Esophagus muscularis mucosa (tissue), 4 donors: ENCODE data around the gene CUX1. TPM values are rescaled to one million over a fixed set of nuclear protein-coding genes. Genes with fewer than 3 reads are reported as not detected.
A peak's percentile ranks its signal among the peaks of the same experiment; 100 is the strongest.

ENCODE experiments used
- DNase-seq: peaks from one replicate; pipeline ENCODE4 v3.0.0-alpha.2; 2017; ENCODE audit errors: extremely low spot score
- H3K27ac ChIP-seq, 4 donors: fragments of 200-600 bp; sonication (generic); replicated peaks in 1 of 4; 1 replicate in 3 of 4; 2 replicates in 1 of 4; pipeline ENCODE4 v1.5.1; 2016 to 2019; ENCODE audit warnings: mild to moderate bottlenecking in 1 of 4
- H3K27me3 ChIP-seq, 4 donors: fragments of 200-600 bp; sonication (generic); one replicate each; pipeline versions ENCODE4 v1.5.1 to v1.6.0; 2016 to 2019
- H3K36me3 ChIP-seq, 4 donors: fragments of 200-600 bp; sonication (generic); one replicate each; pipeline ENCODE4 v1.5.1; 2016 to 2019
- H3K4me1 ChIP-seq, 4 donors: fragments of 200-600 bp; sonication (generic); one replicate each; pipeline ENCODE4 v1.5.1; 2016 to 2019
- H3K4me3 ChIP-seq, 4 donors: fragments of 200-600 bp; sonication (generic); 1 replicate in 2 of 4; 2 replicates in 2 of 4; pipeline ENCODE4 v1.5.1; 2016 to 2019; ENCODE audit warnings: mild to moderate bottlenecking in 4 of 4, moderate library complexity in 1 of 4
- H3K9me3 ChIP-seq, 4 donors: fragments of 200-600 bp; sonication (generic); 1 replicate in 3 of 4; 2 replicates in 1 of 4; pipeline ENCODE4 v1.5.1; 2016 to 2019
- EP300 ChIP-seq: sonication (generic); formaldehyde crosslinking; IDR thresholded peaks from one replicate; pipeline ENCODE4 v1.6.1; 2017; ENCODE audit warnings: antibody characterized with exemption
- POLR2A ChIP-seq: fragments of 450-650 bp; IDR thresholded peaks from one replicate; pipeline ENCODE4 v1.6.1; 2017; ENCODE audit warnings: antibody characterized with exemption, moderate library complexity, mild to moderate bottlenecking, low read depth
- POLR2AphosphoS5 ChIP-seq, 2 donors: sonication (generic); formaldehyde crosslinking; IDR thresholded peaks; one replicate each; pipeline ENCODE4 v1.6.1; 2017; ENCODE audit warnings: antibody characterized with exemption in 2 of 2
- WGBS: methylation state at CpG from one replicate; pipeline ENCODE4 v1.1.5; 2018; 5-methylcytosine and 5-hydroxymethylcytosine counted together
- intact Hi-C: fragments of 100-400 bp; cut with DNase I; formaldehyde crosslinking; loops from one replicate; pipeline ENCODE4 v1.15.1; 2023
- total RNA-seq, 4 donors: library from RNA; depleted of rRNA; stranded (reverse); fragments of >200 nt; gene quantifications; one replicate each; pipeline versions ENCODE4 v1.1.0 to v1.2.1, GENCODE V29; 2016
- TF ChIP-seq, protein P1 (sequence below), 3 experiments: fragments of 200-600 bp in 2 of 3; fragments of 450-650 bp in 1 of 3; sonication (generic) in 2 of 3; IDR thresholded peaks; one replicate each; pipeline ENCODE4 v1.5.1; 2017 to 2019; ENCODE audit warnings: antibody characterized with exemption in 3 of 3, mild to moderate bottlenecking in 2 of 3, moderate library complexity in 1 of 3

CUX1 gene
- total RNA-seq, 4 donors from 2014 or later, result 61.5 to 136 (median 92.3) TPM

DNA sequence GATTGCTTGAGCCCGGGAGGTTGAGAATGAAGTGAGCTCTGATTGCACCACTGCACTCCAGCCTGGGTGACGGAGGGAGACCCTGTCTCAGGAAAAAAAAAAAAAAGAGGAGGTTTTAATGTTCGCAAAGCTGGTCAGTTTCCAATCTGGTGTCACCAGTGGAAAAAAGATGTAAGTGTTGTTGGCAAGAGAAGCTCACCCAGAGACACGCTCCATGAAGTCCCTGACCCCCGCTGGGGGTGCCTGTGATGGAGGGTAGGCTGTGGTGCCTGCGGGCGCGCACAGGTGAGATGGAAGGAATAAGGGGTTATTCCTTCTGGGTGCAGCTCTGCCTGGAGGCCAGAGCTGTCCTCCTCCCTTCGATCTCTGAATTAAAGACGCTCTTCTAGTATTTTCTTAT, 122.7 kb downstream of the CUX1 start:
- Histone ChIP-seq H3K36me3 (no peaks in the 10 kb centered on the region), H3K4me3 (no peak overlapping the region), H3K4me1 (peaks cover 75 to 89% (median 86%) of the 10 kb centered on the region in 4 donors), H3K9me3 (no peaks in the 10 kb centered on the region), H3K27ac (peak overlapping the region; percentile 82 to 92 (median 90)), H3K27me3 (no peaks in the 10 kb centered on the region)
- intact Hi-C loops, result no loop called here
- TF ChIP-seq POLR2A, result no peak
- no peak for DNase-seq
- 76% methylated on average over 10 of the region's 10 CpGs for WGBS

DNA sequence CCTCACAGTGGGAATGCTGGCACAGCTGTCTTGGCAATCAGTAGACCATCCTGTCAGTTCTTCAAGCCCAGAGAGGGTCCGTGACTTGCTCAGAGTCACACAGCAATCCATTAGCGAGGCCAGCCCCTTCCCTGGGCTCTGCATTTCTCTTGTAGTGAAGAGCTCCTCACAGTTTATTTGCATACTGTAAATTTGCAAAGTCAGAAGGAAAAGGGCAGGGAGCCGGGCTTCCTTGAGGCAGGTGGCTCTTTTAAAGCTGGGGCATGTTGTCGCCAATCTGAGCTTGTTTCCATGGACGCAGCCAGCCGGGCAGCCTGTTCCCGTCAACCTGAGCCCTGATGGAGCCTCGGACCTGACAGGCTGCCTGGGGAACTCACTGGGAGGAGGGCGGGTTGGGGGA, 123.4 kb downstream of the CUX1 start:
- DNase-seq, result no peak
- intact Hi-C loops, result no loop called here

DNA sequence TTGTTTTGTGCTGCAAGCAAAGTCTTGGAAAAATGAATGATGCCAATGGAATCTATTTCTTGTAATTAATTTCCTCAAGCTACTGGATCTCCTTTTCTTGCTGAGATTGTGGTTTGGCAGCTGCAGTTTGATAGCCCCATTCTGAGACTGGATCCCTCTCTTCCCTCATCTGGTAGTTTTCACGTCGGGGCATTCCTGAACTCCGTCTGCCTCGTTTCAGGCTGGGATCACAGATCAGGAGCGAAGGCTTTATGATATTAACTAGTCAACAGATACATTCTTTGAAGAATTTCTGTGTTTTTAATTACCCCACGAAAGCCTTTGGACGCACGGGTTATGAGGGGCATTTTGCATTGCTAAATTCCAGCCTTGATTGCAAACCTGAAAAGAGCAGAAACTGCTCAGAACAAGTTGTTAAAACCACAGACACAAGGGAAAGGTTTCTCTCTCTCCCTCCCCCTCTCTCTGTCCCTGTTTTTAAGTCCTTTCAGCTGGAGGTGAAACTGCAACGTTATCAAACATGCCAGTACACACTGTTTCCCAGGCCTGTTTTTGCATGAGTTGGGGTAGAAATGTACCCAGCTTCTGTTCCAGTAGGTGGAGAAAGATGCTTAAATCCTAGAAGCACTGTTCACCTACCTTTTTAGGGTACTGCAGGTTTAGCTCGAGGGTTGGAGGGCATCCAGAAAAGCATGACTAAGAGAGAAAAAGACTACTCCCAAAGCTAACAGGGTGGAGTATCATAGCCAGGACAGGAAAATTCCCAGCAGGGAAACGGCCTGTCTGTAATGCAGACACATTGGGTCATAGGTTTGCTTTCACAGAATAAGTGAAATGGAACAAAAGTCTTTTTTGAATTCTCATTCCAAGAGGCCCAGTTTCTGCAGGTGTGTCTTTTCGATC, 124.3 kb downstream of the CUX1 start:
- Histone ChIP-seq H3K36me3 (no peaks in the 10 kb centered on the region), H3K27ac (peak overlapping the region; percentile 82 to 92 (median 90)), H3K27me3 (no peaks in the 10 kb centered on the region), H3K9me3 (no peaks in the 10 kb centered on the region), H3K4me1 (peaks cover 73 to 89% (median 86%) of the 10 kb centered on the region in 4 donors), H3K4me3 (no peak overlapping the region)
- WGBS, result 40% methylated on average over 12 of the region's 12 CpGs
- no peak for DNase-seq
- TF ChIP-seq EP300 (no peak), POLR2AphosphoS5 (IDR thresholded peaks at IDR 0.05) (peak; percentile 73 to 81), POLR2A (no peak)
- TF ChIP-seq, protein P1, sequence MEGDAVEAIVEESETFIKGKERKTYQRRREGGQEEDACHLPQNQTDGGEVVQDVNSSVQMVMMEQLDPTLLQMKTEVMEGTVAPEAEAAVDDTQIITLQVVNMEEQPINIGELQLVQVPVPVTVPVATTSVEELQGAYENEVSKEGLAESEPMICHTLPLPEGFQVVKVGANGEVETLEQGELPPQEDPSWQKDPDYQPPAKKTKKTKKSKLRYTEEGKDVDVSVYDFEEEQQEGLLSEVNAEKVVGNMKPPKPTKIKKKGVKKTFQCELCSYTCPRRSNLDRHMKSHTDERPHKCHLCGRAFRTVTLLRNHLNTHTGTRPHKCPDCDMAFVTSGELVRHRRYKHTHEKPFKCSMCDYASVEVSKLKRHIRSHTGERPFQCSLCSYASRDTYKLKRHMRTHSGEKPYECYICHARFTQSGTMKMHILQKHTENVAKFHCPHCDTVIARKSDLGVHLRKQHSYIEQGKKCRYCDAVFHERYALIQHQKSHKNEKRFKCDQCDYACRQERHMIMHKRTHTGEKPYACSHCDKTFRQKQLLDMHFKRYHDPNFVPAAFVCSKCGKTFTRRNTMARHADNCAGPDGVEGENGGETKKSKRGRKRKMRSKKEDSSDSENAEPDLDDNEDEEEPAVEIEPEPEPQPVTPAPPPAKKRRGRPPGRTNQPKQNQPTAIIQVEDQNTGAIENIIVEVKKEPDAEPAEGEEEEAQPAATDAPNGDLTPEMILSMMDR (IDR thresholded peaks at IDR 0.05), result peak in 2 of 3 experiments; percentile 8
- intact Hi-C loops, result no loop called here

More for the DNA sequence above, 123.4 kb downstream of the CUX1 start:
- Histone ChIP-seq H3K4me1 (peaks cover 75 to 89% (median 86%) of the 10 kb centered on the region in 4 donors), H3K36me3 (no peaks in the 10 kb centered on the region), H3K4me3 (no peak overlapping the region), H3K27me3 (no peaks in the 10 kb centered on the region), H3K9me3 (no peaks in the 10 kb centered on the region), H3K27ac (peak overlapping the region; percentile 82 to 92 (median 90))
- TF ChIP-seq, protein P1 (IDR thresholded peaks at IDR 0.05), result no peak
- peak; percentile 34 to 68 for TF ChIP-seq POLR2AphosphoS5 (IDR thresholded peaks at IDR 0.05)
- 59% methylated on average over 9 of the region's 9 CpGs for WGBS

DNA sequence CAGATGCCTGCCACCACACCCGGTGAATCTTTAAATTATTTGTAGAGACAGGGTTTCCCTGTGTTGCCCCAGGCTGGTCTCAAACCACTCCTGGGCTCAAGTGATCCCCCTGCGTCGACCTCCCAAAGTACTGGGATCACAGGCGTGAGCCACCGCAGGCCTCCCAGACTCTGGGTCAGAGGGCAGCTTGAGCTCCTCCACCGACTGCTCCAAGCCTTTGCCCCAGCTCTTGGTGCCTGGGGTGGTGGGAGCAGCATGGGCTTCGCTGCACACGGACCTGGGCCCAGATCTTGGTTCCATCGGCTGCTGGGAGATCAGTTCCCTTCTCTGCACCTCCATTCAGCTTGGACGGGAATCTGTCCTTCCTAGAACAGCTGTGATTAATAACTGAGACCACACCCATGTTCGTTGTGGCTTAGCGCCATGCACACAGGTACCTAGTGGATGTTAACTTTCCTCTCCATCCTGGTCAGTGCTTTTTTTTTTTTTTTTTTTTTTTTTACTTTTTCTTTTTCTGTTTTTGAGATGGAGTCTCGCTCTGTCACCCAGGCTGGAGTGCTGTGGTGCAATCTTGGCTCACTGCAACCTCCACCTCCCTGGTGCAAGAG, 125.3 kb downstream of the CUX1 start:
- Histone ChIP-seq H3K36me3 (no peaks in the 10 kb centered on the region), H3K27ac (peak overlapping the region; percentile 82 to 92 (median 90)), H3K27me3 (no peaks in the 10 kb centered on the region), H3K4me1 (peaks cover 73 to 89% (median 86%) of the 10 kb centered on the region in 4 donors), H3K9me3 (no peaks in the 10 kb centered on the region), H3K4me3 (no peak overlapping the region)
- WGBS, result 91% methylated on average over 12 of the region's 13 CpGs
- DNase-seq, result no peak
- TF ChIP-seq POLR2A (no peak), EP300 (no peak), POLR2AphosphoS5 (IDR thresholded peaks at IDR 0.05) (no peak)
- TF ChIP-seq, protein P1 (IDR thresholded peaks at IDR 0.05), result no peak
- intact Hi-C loops, result no loop called here

DNA sequence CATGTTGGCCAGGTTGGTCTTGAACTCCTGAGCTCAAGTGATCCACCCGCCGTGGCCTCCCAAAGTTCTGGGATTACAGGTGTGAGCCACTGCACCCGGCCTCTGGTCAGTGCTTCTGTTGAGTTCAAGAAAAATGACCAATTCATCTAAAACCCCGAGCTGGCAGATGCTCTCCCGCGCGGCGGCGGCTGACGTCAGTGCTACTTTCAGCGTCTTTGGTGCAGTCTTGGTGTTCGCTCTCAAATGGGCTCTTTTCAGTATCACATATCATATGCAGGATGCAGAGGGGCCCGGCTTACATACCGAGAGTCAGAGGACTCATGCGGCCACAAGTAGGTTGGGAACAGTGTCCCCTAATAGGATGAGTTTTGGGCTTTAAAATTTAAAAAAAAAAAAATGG, 125.9 kb downstream of the CUX1 start:
- no peak for DNase-seq
- H3K27ac ChIP-seq, result peak overlapping the region; percentile 82 to 92 (median 90)
- no peak overlapping the region for H3K4me3 ChIP-seq
- WGBS, result 98% methylated on average over 12 of the region's 15 CpGs
- H3K4me1 ChIP-seq, result peaks cover 78 to 89% (median 86%) of the 10 kb centered on the region in 4 donors
- intact Hi-C loops, result no loop called here
- H3K9me3 ChIP-seq, result no peaks in the 10 kb centered on the region
- no peak for TF ChIP-seq EP300
- no peak for TF ChIP-seq POLR2A
- TF ChIP-seq, protein P1 (IDR thresholded peaks at IDR 0.05), result no peak
- TF ChIP-seq POLR2AphosphoS5 (IDR thresholded peaks at IDR 0.05), result no peak
- no peaks in the 10 kb centered on the region for H3K27me3 ChIP-seq
- H3K36me3 ChIP-seq, result no peaks in the 10 kb centered on the region
